ENCODE data around the gene NPRL2. TPM values are rescaled to one million over a fixed set of nuclear protein-coding genes. Genes with fewer than 3 reads are reported as not detected.

NPRL2 gene
- total and polyA plus RNA-seq, 2 experiments from 2014 or later = 33.2 to 51.9 TPM

DNA sequence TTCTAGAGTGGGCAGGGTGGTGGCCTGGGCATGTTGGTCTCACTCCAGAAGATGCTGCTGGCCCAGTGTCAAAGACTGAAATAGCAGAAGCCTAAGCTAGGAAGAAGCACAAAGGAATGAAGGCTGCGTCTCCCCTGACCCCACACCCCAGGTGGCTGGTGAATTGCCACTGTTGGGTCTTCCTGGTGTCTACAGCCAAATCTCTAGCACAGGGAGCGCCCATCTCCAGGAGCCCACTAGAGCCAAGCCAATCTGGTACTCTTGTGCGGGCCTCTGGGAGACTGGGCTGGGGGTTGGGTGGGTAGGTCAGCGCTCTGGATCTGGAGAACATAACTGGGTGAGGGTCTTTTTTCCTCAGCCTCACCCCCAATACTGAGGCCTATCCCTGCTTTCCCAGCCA, 23.4 kb downstream of the NPRL2 start:
- H3K36me3 ChIP-seq = peaks cover 30% of the 10 kb centered on the region
- no peak overlapping the region for H3K27ac ChIP-seq
- H3K4me3 ChIP-seq = peak overlapping the region; percentile 87
- H3K4me1 ChIP-seq (ENCODE audit: low read depth) = peaks cover 17% of the 10 kb centered on the region
- H3K9me3 ChIP-seq (ENCODE audit: low read depth) = no peaks in the 10 kb centered on the region
- DNase-seq (ENCODE audit: low read depth in 1 of 2, low spot score in 1 of 2) = no peak
- TF ChIP-seq, protein P1, sequence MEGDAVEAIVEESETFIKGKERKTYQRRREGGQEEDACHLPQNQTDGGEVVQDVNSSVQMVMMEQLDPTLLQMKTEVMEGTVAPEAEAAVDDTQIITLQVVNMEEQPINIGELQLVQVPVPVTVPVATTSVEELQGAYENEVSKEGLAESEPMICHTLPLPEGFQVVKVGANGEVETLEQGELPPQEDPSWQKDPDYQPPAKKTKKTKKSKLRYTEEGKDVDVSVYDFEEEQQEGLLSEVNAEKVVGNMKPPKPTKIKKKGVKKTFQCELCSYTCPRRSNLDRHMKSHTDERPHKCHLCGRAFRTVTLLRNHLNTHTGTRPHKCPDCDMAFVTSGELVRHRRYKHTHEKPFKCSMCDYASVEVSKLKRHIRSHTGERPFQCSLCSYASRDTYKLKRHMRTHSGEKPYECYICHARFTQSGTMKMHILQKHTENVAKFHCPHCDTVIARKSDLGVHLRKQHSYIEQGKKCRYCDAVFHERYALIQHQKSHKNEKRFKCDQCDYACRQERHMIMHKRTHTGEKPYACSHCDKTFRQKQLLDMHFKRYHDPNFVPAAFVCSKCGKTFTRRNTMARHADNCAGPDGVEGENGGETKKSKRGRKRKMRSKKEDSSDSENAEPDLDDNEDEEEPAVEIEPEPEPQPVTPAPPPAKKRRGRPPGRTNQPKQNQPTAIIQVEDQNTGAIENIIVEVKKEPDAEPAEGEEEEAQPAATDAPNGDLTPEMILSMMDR (IDR thresholded peaks at IDR 0.05; ENCODE audit: low read depth, low read length) = no peak
- H3K27me3 ChIP-seq = no peaks in the 10 kb centered on the region

DNA sequence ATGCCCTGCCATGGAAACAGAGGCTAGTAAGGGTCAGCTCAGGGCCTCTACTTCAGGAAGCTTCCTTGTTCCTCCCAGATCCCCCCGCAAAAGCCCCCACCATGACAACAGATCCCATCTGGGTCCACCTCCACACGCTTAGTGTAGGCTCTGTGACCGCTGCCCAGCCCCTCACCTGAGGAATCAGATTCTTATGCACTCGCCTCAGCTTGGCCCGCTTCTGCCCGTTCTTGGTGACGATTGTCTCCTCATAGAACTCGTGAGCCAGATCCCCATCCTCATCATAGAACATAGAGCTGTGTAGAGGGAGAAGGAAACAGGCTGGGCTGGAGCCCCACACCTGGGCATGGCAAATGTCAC, 24.4 kb downstream of the NPRL2 start:
- no peak overlapping the region for H3K4me3 ChIP-seq
- peaks cover 20% of the 10 kb centered on the region for H3K36me3 ChIP-seq
- TF ChIP-seq, protein P1 (IDR thresholded peaks at IDR 0.05; ENCODE audit: low read depth, low read length) = no peak
- H3K27ac ChIP-seq = no peak overlapping the region
- H3K27me3 ChIP-seq = no peaks in the 10 kb centered on the region
- no peaks in the 10 kb centered on the region for H3K9me3 ChIP-seq (ENCODE audit: low read depth)
- no peak for DNase-seq (ENCODE audit: low read depth in 1 of 2, low spot score in 1 of 2)
- peaks cover 20% of the 10 kb centered on the region for H3K4me1 ChIP-seq (ENCODE audit: low read depth)

DNA sequence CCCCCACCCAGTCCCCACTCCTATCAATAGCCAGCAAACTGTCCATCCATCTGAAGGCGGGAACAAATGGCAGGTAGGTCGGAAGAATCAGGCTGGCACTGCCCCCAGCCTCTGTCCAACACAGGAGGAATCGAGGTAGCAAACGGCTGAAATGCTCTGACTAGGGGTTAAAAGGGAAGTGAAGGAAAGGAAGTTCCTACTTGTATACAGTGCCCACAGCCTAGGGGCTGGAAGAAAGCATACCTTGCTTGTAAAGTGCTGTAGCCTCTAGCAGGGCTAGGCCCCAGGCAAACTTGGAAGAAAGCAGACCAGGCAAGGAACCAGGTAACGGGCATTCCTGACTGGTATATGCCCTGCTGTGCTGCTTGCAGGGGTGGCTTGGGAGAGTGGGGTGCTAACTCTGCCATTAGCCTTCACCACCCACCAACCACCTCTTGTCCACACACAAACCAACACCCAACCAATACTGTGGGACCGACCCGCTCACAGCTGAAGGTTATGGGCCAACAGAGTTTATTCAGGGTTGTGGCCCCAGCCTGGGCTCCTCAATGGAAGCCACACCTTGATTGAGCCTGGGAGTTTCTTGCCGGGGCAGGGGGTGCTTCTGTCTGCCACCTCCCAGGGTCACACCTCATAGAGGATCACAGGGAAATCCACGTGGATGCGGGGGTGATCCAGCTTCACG, 24.9 kb downstream of the NPRL2 start:
- H3K4me1 ChIP-seq (ENCODE audit: low read depth) = peaks cover 20% of the 10 kb centered on the region
- H3K27me3 ChIP-seq = no peaks in the 10 kb centered on the region
- H3K36me3 ChIP-seq = peaks cover 15% of the 10 kb centered on the region
- no peak for DNase-seq (ENCODE audit: low read depth in 1 of 2, low spot score in 1 of 2)
- H3K9me3 ChIP-seq (ENCODE audit: low read depth) = no peaks in the 10 kb centered on the region
- TF ChIP-seq, protein P1 (IDR thresholded peaks at IDR 0.05; ENCODE audit: low read depth, low read length) = no peak
- no peak overlapping the region for H3K27ac ChIP-seq
- no peak overlapping the region for H3K4me3 ChIP-seq

DNA sequence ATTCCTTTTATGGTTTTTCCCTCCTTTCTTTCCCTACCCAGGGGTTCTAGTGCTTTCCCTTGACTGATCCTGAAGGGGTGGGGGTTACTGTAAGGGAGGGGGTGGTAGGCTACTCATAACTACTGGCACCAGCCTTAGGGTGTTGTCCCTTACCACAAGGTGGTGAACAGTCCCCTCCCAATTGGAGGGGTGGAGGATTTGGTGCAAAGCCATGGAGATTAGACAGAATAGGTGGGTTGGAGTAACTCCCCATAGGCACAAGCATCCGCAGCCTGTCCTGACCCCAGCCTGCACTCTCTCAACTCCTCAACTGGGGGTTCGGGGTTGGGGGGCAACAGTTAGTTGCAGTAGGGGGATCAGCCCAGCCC, 25.5 kb downstream of the NPRL2 start:
- DNase-seq (ENCODE audit: low read depth in 1 of 2, low spot score in 1 of 2) = no peak
- no peak overlapping the region for H3K27ac ChIP-seq

DNA sequence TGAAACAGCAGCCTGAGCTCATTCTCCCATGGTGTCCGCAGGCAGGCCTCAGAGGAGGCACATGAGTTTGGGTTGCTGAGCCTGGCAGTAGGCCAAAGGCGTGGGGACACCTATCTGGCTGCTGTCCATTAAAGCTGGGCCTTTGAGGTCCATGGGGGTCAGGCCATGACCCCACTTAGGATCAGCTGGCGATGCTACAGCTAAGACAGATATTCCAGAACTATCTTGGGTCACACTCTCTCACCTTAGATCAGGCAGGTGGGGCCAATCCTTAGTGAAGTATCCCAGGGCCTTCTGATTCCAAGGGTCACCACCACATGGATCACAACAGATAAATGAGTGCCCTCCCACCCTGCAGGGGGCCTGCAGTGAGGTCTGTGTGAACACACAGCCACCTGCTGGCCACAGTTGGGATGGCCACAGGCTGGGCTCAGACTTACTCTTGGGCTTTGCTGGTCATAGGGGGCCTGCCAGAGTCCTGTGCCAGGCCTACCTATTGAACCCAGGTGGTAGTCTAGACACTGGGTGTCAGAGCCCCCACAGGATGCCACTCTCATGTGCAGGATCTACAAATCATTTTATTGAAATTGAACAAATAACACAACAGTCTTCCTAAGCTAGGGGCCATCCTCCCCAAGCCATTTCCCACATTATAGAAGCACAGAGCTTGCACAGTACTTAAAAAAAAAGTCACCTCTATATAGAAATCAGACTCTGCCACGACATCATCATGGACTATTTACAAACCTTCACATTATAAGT, 26.0 kb downstream of the NPRL2 start:
- Histone ChIP-seq H3K36me3 (peaks cover 7% of the 10 kb centered on the region), H3K4me3 (no peak overlapping the region), H3K4me1 (ENCODE audit: low read depth) (peaks cover 29% of the 10 kb centered on the region), H3K9me3 (ENCODE audit: low read depth) (no peaks in the 10 kb centered on the region), H3K27ac (peak overlapping the region; percentile 32), H3K27me3 (no peaks in the 10 kb centered on the region)
- TF ChIP-seq, protein P1 (IDR thresholded peaks at IDR 0.05; ENCODE audit: low read depth, low read length) = peak; percentile 88
- DNase-seq (ENCODE audit: low read depth in 1 of 2, low spot score in 1 of 2) = peak; percentile 73 to 74

More for the DNA sequence above, 25.5 kb downstream of the NPRL2 start:
- Histone ChIP-seq H3K27me3 (no peaks in the 10 kb centered on the region), H3K4me3 (no peak overlapping the region), H3K9me3 (ENCODE audit: low read depth) (no peaks in the 10 kb centered on the region), H3K36me3 (peaks cover 10% of the 10 kb centered on the region), H3K4me1 (ENCODE audit: low read depth) (peaks cover 23% of the 10 kb centered on the region)
- TF ChIP-seq, protein P1 (IDR thresholded peaks at IDR 0.05; ENCODE audit: low read depth, low read length) = no peak
